ENCODE results near the gene KRTAP10-7.
"Not testable (repeated sequence)": the region's sequence is repeated elsewhere in the genome, so short reads cannot be mapped to it uniquely, and the experiment has no call there.

KRTAP10-7 gene

GRCh38 chr21:44609193-44609592 lies 8.8 kb downstream of the KRTAP10-7 start:
- DNase-seq (ENCODE audit: extremely low read depth in 1 of 2, low read depth in 1 of 2) = no peak

GRCh38 chr21:44610157-44610843 lies 9.9 kb downstream of the KRTAP10-7 start:
- not testable (repeated sequence) for DNase-seq (ENCODE audit: extremely low read depth in 1 of 2, low read depth in 1 of 2)

- no peak for DNase-seq (ENCODE audit: extremely low read depth in 1 of 2, low read depth in 1 of 2)
Measured at GRCh38 chr21:44611551-44611950, 11.2 kb downstream of the KRTAP10-7 start.

- no peak for DNase-seq (ENCODE audit: extremely low read depth in 1 of 2, low read depth in 1 of 2)
Measured at GRCh38 chr21:44612029-44612486, 11.7 kb downstream of the KRTAP10-7 start, which contains the start of gene KRTAP10-8. KRTAP10-8 (plus strand) TSS chr21:44612079; CDS start chr21:44612101, 22 bp downstream.

GRCh38 chr21:44612669-44613229 lies 12.4 kb downstream of the KRTAP10-7 start:
- no peak for DNase-seq (ENCODE audit: extremely low read depth in 1 of 2, low read depth in 1 of 2)

GRCh38 chr21:44613386-44614155 lies 13.2 kb downstream of the KRTAP10-7 start:
- DNase-seq (ENCODE audit: extremely low read depth in 1 of 2, low read depth in 1 of 2) = no peak

- no peak for DNase-seq (ENCODE audit: extremely low read depth in 1 of 2, low read depth in 1 of 2)
Measured at GRCh38 chr21:44614161-44614631, 13.8 kb downstream of the KRTAP10-7 start.

- no peak for DNase-seq (ENCODE audit: extremely low read depth in 1 of 2, low read depth in 1 of 2)
Measured at GRCh38 chr21:44614961-44615391, 14.6 kb downstream of the KRTAP10-7 start.

GRCh38 chr21:44615466-44615865 lies 15.1 kb downstream of the KRTAP10-7 start:
- DNase-seq (ENCODE audit: extremely low read depth in 1 of 2, low read depth in 1 of 2) = no peak

- no peak for DNase-seq (ENCODE audit: extremely low read depth in 1 of 2, low read depth in 1 of 2)
Measured at GRCh38 chr21:44615911-44616590, 15.7 kb downstream of the KRTAP10-7 start.

GRCh38 chr21:44616591-44616926 lies 16.2 kb downstream of the KRTAP10-7 start:
- no peak for DNase-seq (ENCODE audit: extremely low read depth in 1 of 2, low read depth in 1 of 2)

- no peak for DNase-seq (ENCODE audit: extremely low read depth in 1 of 2, low read depth in 1 of 2)
Measured at GRCh38 chr21:44617071-44617501, 16.7 kb downstream of the KRTAP10-7 start.

- no peak for DNase-seq (ENCODE audit: extremely low read depth in 1 of 2, low read depth in 1 of 2)
Measured at GRCh38 chr21:44618504-44618903, 18.1 kb downstream of the KRTAP10-7 start.

GRCh38 chr21:44618909-44619308 lies 18.5 kb downstream of the KRTAP10-7 start:
- DNase-seq (ENCODE audit: extremely low read depth in 1 of 2, low read depth in 1 of 2) = peak in 1 of 2 donors; percentile 27

- no peak for DNase-seq (ENCODE audit: extremely low read depth in 1 of 2, low read depth in 1 of 2)
Measured at GRCh38 chr21:44619886-44620285, 19.5 kb downstream of the KRTAP10-7 start.

GRCh38 chr21:44623575-44623974 lies 23.2 kb downstream of the KRTAP10-7 start:
- DNase-seq (ENCODE audit: extremely low read depth in 1 of 2, low read depth in 1 of 2) = no peak

GRCh38 chr21:44625756-44626155 lies 25.4 kb downstream of the KRTAP10-7 start:
- DNase-seq (ENCODE audit: extremely low read depth in 1 of 2, low read depth in 1 of 2) = no peak

GRCh38 chr21:44626262-44626661 lies 25.9 kb downstream of the KRTAP10-7 start:
- no peak for DNase-seq (ENCODE audit: extremely low read depth in 1 of 2, low read depth in 1 of 2)

GRCh38 chr21:44626673-44627143 lies 26.3 kb downstream of the KRTAP10-7 start, which contains the start of gene KRTAP10-9:
KRTAP10-9 (plus strand) TSS chr21:44627093; CDS start chr21:44627172, 79 bp downstream.
- no peak for DNase-seq (ENCODE audit: extremely low read depth in 1 of 2, low read depth in 1 of 2)

- not testable (repeated sequence) for DNase-seq (ENCODE audit: extremely low read depth in 1 of 2, low read depth in 1 of 2)
Measured at GRCh38 chr21:44627181-44627822, 26.9 kb downstream of the KRTAP10-7 start.

Measured in stimulated activated CD8-positive, alpha-beta memory T cell treated with anti-CD3 and anti-CD28 coated beads, Interleukin-7, amount 100 ng/mL, for 48 hours (primary cell).